ENCODE results near the gene GAPVD1.

GAPVD1 gene

GRCh38 chr9:125239631-125240597 lies 21.7 kb upstream of the GAPVD1 start:
- TF ChIP-seq POLR2AphosphoS5 (IDR thresholded peaks at IDR 0.05; ENCODE audit: low read depth, low read length) (no peak), SIN3A (IDR thresholded peaks at IDR 0.05; ENCODE audit: borderline replicate concordance, insufficient read depth, low read length) (no peak), FOXP2 (optimal IDR thresholded peaks at IDR 0.05; ENCODE audit: borderline replicate concordance, extremely low read depth, extremely low read length, insufficient read depth) (no peak), TAF1 (IDR thresholded peaks at IDR 0.05; ENCODE audit: borderline replicate concordance, insufficient read depth, low read length) (no peak), REST (IDR thresholded peaks at IDR 0.05; ENCODE audit: insufficient read depth in 1 of 2, low read depth in 2 of 2, low read length in 2 of 2) (no peak)

- TF ChIP-seq TAF1 (IDR thresholded peaks at IDR 0.05; ENCODE audit: borderline replicate concordance, insufficient read depth, low read length): no peak
- peak; percentile 26; the same call in 1 of the 2 replicates for TF ChIP-seq SIN3A (IDR thresholded peaks at IDR 0.05; ENCODE audit: borderline replicate concordance, insufficient read depth, low read length)
- no peak for TF ChIP-seq REST (IDR thresholded peaks at IDR 0.05; ENCODE audit: insufficient read depth in 1 of 2, low read depth in 2 of 2, low read length in 2 of 2)
- TF ChIP-seq POLR2AphosphoS5 (IDR thresholded peaks at IDR 0.05; ENCODE audit: low read depth, low read length): no peak
- TF ChIP-seq FOXP2 (optimal IDR thresholded peaks at IDR 0.05; ENCODE audit: borderline replicate concordance, extremely low read depth, extremely low read length, insufficient read depth): no peak
These were observed 21.0 kb upstream of the GAPVD1 start for GRCh38 chr9:125240649-125240999.

DNA sequence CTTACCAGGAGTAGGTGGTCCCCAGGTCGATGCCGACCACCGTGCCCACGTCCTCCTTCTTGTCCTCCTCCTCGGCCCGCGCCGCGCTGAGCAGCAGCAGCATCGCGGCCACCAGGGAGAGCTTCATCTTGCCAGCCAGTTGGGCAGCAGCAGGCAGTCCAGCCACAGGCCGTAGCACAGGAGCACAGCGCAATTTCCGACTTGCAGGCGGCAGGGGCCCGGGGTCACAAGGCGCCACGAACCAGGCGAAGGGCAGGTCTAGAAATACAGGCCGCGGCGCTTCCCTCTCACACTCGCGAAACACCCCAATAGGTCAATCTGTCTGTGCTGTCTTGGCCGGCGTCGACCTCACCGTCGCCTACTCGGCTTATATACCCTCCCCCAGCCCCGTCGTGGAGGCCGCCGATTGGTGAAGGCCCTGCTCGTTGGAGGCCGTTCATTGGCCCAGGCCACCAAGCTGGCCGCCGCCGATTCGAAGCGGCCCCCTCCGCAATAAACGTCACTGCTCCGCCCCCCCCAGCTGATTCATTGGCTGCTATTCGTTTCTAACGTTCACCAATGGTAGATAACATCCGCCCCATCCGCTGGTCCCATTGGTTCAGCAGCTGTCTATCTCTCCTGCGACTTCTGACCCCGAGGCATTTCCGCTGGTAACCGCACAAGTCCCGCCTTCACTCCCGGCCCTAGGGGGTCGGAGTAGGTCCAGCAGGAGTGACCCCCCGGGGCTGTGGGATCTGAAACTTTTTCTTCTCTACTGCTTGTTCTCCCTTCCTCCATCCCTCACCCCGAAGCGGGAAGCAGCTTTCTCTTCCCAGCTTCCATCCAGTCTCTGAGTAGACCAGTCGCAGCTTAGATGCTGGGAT lies 20.4 kb upstream of the GAPVD1 start, which contains the start of gene HSPA5:
TSS of gene HSPA5 (minus strand) at position 344 of the 863 bp plus-strand sequence. CDS start at position 127, 217 bp downstream.
- peak; percentile 90 for TF ChIP-seq TAF1 (IDR thresholded peaks at IDR 0.05; ENCODE audit: borderline replicate concordance, insufficient read depth, low read length)
- TF ChIP-seq FOXP2 (optimal IDR thresholded peaks at IDR 0.05; ENCODE audit: borderline replicate concordance, extremely low read depth, extremely low read length, insufficient read depth): peak; percentile 8
- TF ChIP-seq SIN3A (IDR thresholded peaks at IDR 0.05; ENCODE audit: borderline replicate concordance, insufficient read depth, low read length): peak; percentile 66; the same call in 1 of the 2 replicates
- 0 out of 4 replicates have a peak, but pooled peaks have one; percentile 22 to 37 for TF ChIP-seq REST (IDR thresholded peaks at IDR 0.05; ENCODE audit: insufficient read depth in 1 of 2, low read depth in 2 of 2, low read length in 2 of 2)
- TF ChIP-seq POLR2AphosphoS5 (IDR thresholded peaks at IDR 0.05; ENCODE audit: low read depth, low read length): peak; percentile 97

- no peak for TF ChIP-seq TAF1 (IDR thresholded peaks at IDR 0.05; ENCODE audit: borderline replicate concordance, insufficient read depth, low read length)
- TF ChIP-seq POLR2AphosphoS5 (IDR thresholded peaks at IDR 0.05; ENCODE audit: low read depth, low read length): no peak
- TF ChIP-seq SIN3A (IDR thresholded peaks at IDR 0.05; ENCODE audit: borderline replicate concordance, insufficient read depth, low read length): no peak
- no peak for TF ChIP-seq REST (IDR thresholded peaks at IDR 0.05; ENCODE audit: insufficient read depth in 1 of 2, low read depth in 2 of 2, low read length in 2 of 2)
- no peak for TF ChIP-seq FOXP2 (optimal IDR thresholded peaks at IDR 0.05; ENCODE audit: borderline replicate concordance, extremely low read depth, extremely low read length, insufficient read depth)
These were observed 19.5 kb upstream of the GAPVD1 start for GRCh38 chr9:125241863-125242739.
